Colonic mucosa (tissue), 4 donors: ENCODE measurements around the gene PARD3B. TPM values are rescaled to one million over a fixed set of nuclear protein-coding genes. Genes with fewer than 3 reads are reported as not detected.

Experiments used
- DNase-seq: peaks from one replicate; pipeline ENCODE4 v3.0.0-alpha.2; 2020
- H3K27ac ChIP-seq: fragments of 200-600 bp; one replicate; pipeline ENCODE4 v1.8.0; 2021
- H3K27me3 ChIP-seq: fragments of 200-600 bp; one replicate; pipeline ENCODE4 v1.8.0; 2021
- H3K36me3 ChIP-seq: fragments of 200-600 bp; one replicate; pipeline ENCODE4 v1.8.0; 2021
- H3K4me1 ChIP-seq: fragments of 200-600 bp; one replicate; pipeline ENCODE4 v1.8.0; 2021; ENCODE audit warnings: mild to moderate bottlenecking
- H3K4me3 ChIP-seq: fragments of 200-600 bp; one replicate; pipeline ENCODE4 v1.8.0; 2021
- H3K9ac ChIP-seq, 2 donors: one replicate each; pipeline ENCODE4 v1.7.0; 2013; ENCODE audit warnings: control low read depth in 2 of 2, low read depth in 2 of 2, low read length in 2 of 2
- H3K9me3 ChIP-seq: fragments of 200-600 bp; one replicate; pipeline ENCODE4 v1.8.0; 2021
- CTCF ChIP-seq: fragments of 200-600 bp; IDR thresholded peaks from one replicate; pipeline ENCODE4 v1.8.0; 2022; ENCODE audit warnings: antibody characterized with exemption, mild to moderate bottlenecking
- intact Hi-C: fragments of 100-400 bp; cut with DNase I; formaldehyde crosslinking; loops from one replicate; pipeline ENCODE4 v1.14.1; 2022
- total RNA-seq, 2 donors: library from RNA; stranded (reverse); fragmentation: NEBNext Ultra II Directional in 1 of 2; extraction: Animal tissue kit (Norgen Biotek cat#: 25700) in 1 of 2; gene quantifications; one replicate each; pipeline ENCODE4 v1.2.1, GENCODE V29; 2021
- donor health status: healthy.
- donor health status: DM: no; HTN: no; CAD: no.
- donor health status: DM: no; HTN: no; CAD: no.

PARD3B gene
- total RNA-seq, 2 donors from 2014 or later: 20.0 to 24.2 TPM

- no peak for DNase-seq
These were observed 132.8 kb downstream of the PARD3B start for GRCh38 chr2:204678031-204678430.

GRCh38 chr2:204680576-204680975 is 135.3 kb downstream of the PARD3B start:
- Histone ChIP-seq H3K4me3 (no peak overlapping the region), H3K27me3 (no peaks in the 10 kb centered on the region), H3K27ac (no peak overlapping the region), H3K9ac (no peak overlapping the region), H3K9me3 (no peaks in the 10 kb centered on the region), H3K4me1 (no peaks in the 10 kb centered on the region), H3K36me3 (no peaks in the 10 kb centered on the region)
- intact Hi-C loops: no loop called here
- no peak for TF ChIP-seq CTCF
- DNase-seq: no peak

More at GRCh38 chr2:204678031-204678430, 132.8 kb downstream of the PARD3B start:
- no peaks in the 10 kb centered on the region for H3K27me3 ChIP-seq
- H3K4me1 ChIP-seq: no peaks in the 10 kb centered on the region
- TF ChIP-seq CTCF: no peak
- H3K36me3 ChIP-seq: no peaks in the 10 kb centered on the region
- H3K27ac ChIP-seq: no peak overlapping the region
- no peak overlapping the region for H3K9ac ChIP-seq
- intact Hi-C loops: no loop called here
- no peak overlapping the region for H3K4me3 ChIP-seq
- H3K9me3 ChIP-seq: no peaks in the 10 kb centered on the region

GRCh38 chr2:204681412-204681811 is 136.1 kb downstream of the PARD3B start:
- H3K4me1 ChIP-seq: no peaks in the 10 kb centered on the region
- no peak for TF ChIP-seq CTCF
- H3K27ac ChIP-seq: no peak overlapping the region
- no peaks in the 10 kb centered on the region for H3K9me3 ChIP-seq
- H3K27me3 ChIP-seq: no peaks in the 10 kb centered on the region
- DNase-seq: no peak
- H3K9ac ChIP-seq: no peak overlapping the region
- H3K4me3 ChIP-seq: no peak overlapping the region
- intact Hi-C loops: no loop called here
- no peaks in the 10 kb centered on the region for H3K36me3 ChIP-seq

GRCh38 chr2:204683384-204683783 is 138.1 kb downstream of the PARD3B start:
- TF ChIP-seq CTCF: no peak
- no peaks in the 10 kb centered on the region for H3K9me3 ChIP-seq
- H3K4me3 ChIP-seq: no peak overlapping the region
- no peaks in the 10 kb centered on the region for H3K4me1 ChIP-seq
- DNase-seq: no peak
- no peaks in the 10 kb centered on the region for H3K36me3 ChIP-seq
- intact Hi-C loops: no loop called here
- H3K9ac ChIP-seq: no peak overlapping the region
- H3K27me3 ChIP-seq: no peaks in the 10 kb centered on the region
- no peak overlapping the region for H3K27ac ChIP-seq

GRCh38 chr2:204686406-204686805 is 141.1 kb downstream of the PARD3B start:
- H3K27ac ChIP-seq: no peak overlapping the region
- TF ChIP-seq CTCF: no peak

GRCh38 chr2:204687776-204688175 is 142.5 kb downstream of the PARD3B start:
- H3K4me3 ChIP-seq: no peak overlapping the region
- H3K36me3 ChIP-seq: no peaks in the 10 kb centered on the region
- no peak for TF ChIP-seq CTCF
- no peaks in the 10 kb centered on the region for H3K9me3 ChIP-seq
- no peak overlapping the region for H3K9ac ChIP-seq
- H3K4me1 ChIP-seq: no peaks in the 10 kb centered on the region
- intact Hi-C loops: no loop called here
- no peak overlapping the region for H3K27ac ChIP-seq
- DNase-seq: no peak
- no peaks in the 10 kb centered on the region for H3K27me3 ChIP-seq

More at GRCh38 chr2:204686406-204686805, 141.1 kb downstream of the PARD3B start:
- Histone ChIP-seq H3K36me3 (no peaks in the 10 kb centered on the region), H3K9me3 (no peaks in the 10 kb centered on the region), H3K4me3 (no peak overlapping the region), H3K27me3 (no peaks in the 10 kb centered on the region), H3K4me1 (no peaks in the 10 kb centered on the region), H3K9ac (no peak overlapping the region)
- no peak for DNase-seq
- intact Hi-C loops: no loop called here
